Mesenchymal stem cell (in vitro differentiated cells and primary cell): ENCODE results near the gene GPR22.
A peak's percentile ranks its signal among the peaks of the same experiment; 100 is the strongest.

ENCODE experiments used
- DNase-seq: peaks from one replicate; pipeline ENCODE4 v3.0.0-alpha.2; 2013
- H2AFZ ChIP-seq: one replicate; pipeline ENCODE4 v1.6.1; 2013; ENCODE audit warnings: low read depth, mild to moderate bottlenecking, control low read depth, inconsistent platforms, low read length, moderate library complexity
- H2AK5ac ChIP-seq: 2 replicates; pipeline ENCODE4 v1.6.1; 2013; ENCODE audit warnings: low read length, moderate library complexity, mild to moderate bottlenecking, inconsistent platforms; ENCODE audit not compliant: severe bottlenecking
- H2BK120ac ChIP-seq: one replicate; pipeline ENCODE4 v1.6.1; 2013; ENCODE audit warnings: low read depth, mild to moderate bottlenecking, inconsistent platforms, low read length, moderate library complexity
- H2BK12ac ChIP-seq, 2 experiments: one replicate each; pipeline ENCODE4 v1.6.1; 2013; ENCODE audit warnings: inconsistent platforms in 2 of 2, low read length in 2 of 2, mild to moderate bottlenecking in 2 of 2, moderate library complexity in 2 of 2, control low read depth in 1 of 2
- H2BK15ac ChIP-seq: one replicate; pipeline ENCODE4 v1.6.1; 2013; ENCODE audit warnings: mild to moderate bottlenecking, low read depth, inconsistent platforms; ENCODE audit not compliant: poor library complexity, severe bottlenecking
- H2BK5ac ChIP-seq: 2 replicates; pipeline ENCODE4 v1.6.1; 2013; ENCODE audit warnings: low read depth, mild to moderate bottlenecking, low read length, control low read depth, inconsistent platforms; ENCODE audit not compliant: poor library complexity, severe bottlenecking
- H3K14ac ChIP-seq, 2 experiments: one replicate each; pipeline ENCODE4 v1.6.1; 2013; ENCODE audit warnings: inconsistent platforms in 2 of 2, low read length in 2 of 2, control low read depth in 1 of 2, mild to moderate bottlenecking in 1 of 2, moderate library complexity in 1 of 2
- H3K18ac ChIP-seq, 2 experiments: one replicate each; pipeline ENCODE4 v1.6.1; 2013; ENCODE audit warnings: inconsistent platforms in 2 of 2, low read length in 2 of 2, control low read depth in 1 of 2, low read depth in 1 of 2, mild to moderate bottlenecking in 1 of 2
- H3K23ac ChIP-seq, 2 experiments: one replicate each; pipeline ENCODE4 v1.6.1; 2013; ENCODE audit warnings: inconsistent platforms in 2 of 2, low read length in 2 of 2, mild to moderate bottlenecking in 2 of 2, moderate library complexity in 2 of 2, control low read depth in 1 of 2
- H3K27ac ChIP-seq: 2 replicates; pipeline ENCODE4 v1.5.1; 2013; ENCODE audit warnings: mild to moderate bottlenecking, moderate library complexity, low read length, control low read depth, inconsistent platforms; ENCODE audit not compliant: poor library complexity, severe bottlenecking
- H3K27me3 ChIP-seq, 2 experiments: 2 replicates each; pipeline versions ENCODE4 v1.6.1 to v1.7.0; 2013; ENCODE audit warnings: low read length in 2 of 2, mild to moderate bottlenecking in 2 of 2, moderate library complexity in 2 of 2, control low read depth in 1 of 2, inconsistent platforms in 1 of 2; ENCODE audit not compliant: control insufficient read depth in 1 of 2, insufficient read depth in 1 of 2
- H3K36me3 ChIP-seq, 2 experiments: 2 replicates each; pipeline versions ENCODE4 v1.6.1 to v1.7.0; 2013; ENCODE audit warnings: low read length in 2 of 2, control low read depth in 1 of 2, inconsistent platforms in 1 of 2, low read depth in 1 of 2, mild to moderate bottlenecking in 1 of 2; ENCODE audit not compliant: insufficient read depth in 2 of 2, control insufficient read depth in 1 of 2
- H3K4ac ChIP-seq, 2 experiments: one replicate each; pipeline ENCODE4 v1.6.1; 2013; ENCODE audit warnings: inconsistent platforms in 2 of 2, low read length in 2 of 2, mild to moderate bottlenecking in 2 of 2, moderate library complexity in 2 of 2, control low read depth in 1 of 2, low read depth in 1 of 2
- H3K4me1 ChIP-seq: 2 replicates; pipeline ENCODE4 v1.6.1; 2013; ENCODE audit warnings: low read depth, low read length, control low read depth; ENCODE audit not compliant: control insufficient read depth, insufficient read depth
- H3K4me2 ChIP-seq: 2 replicates; pipeline ENCODE4 v1.6.1; 2013; ENCODE audit warnings: low read length, mild to moderate bottlenecking, inconsistent platforms; ENCODE audit not compliant: poor library complexity, severe bottlenecking
- H3K4me3 ChIP-seq, 2 experiments: 2 replicates each; pipeline versions ENCODE4 v1.5.1 to v1.7.0; 2013; ENCODE audit warnings: low read length in 2 of 2, mild to moderate bottlenecking in 2 of 2, control low read depth in 1 of 2, low read depth in 1 of 2; ENCODE audit not compliant: insufficient read depth in 1 of 2
- H3K79me1 ChIP-seq: replicated peaks from 2 replicates; pipeline ENCODE4 v1.6.1; 2013; ENCODE audit warnings: mild to moderate bottlenecking, control low read depth, low read length, inconsistent platforms; ENCODE audit not compliant: poor library complexity, severe bottlenecking
- H3K9ac ChIP-seq: 2 replicates; pipeline ENCODE4 v1.7.0; 2013; ENCODE audit warnings: mild to moderate bottlenecking, low read length, moderate library complexity
- H3K9me3 ChIP-seq: 2 replicates; pipeline ENCODE4 v1.7.0; 2013; ENCODE audit warnings: mild to moderate bottlenecking, low read length; ENCODE audit not compliant: control insufficient read depth
- H4K8ac ChIP-seq: one replicate; pipeline ENCODE4 v1.6.1; 2013; ENCODE audit warnings: inconsistent platforms, mild to moderate bottlenecking, low read length, moderate library complexity
- H4K91ac ChIP-seq: one replicate; pipeline ENCODE4 v1.6.1; 2013; ENCODE audit warnings: mild to moderate bottlenecking, low read length, inconsistent platforms
- WGBS: methylation state at CpG from one replicate; pipeline ENCODE4 v1.1.7; 2013; ENCODE audit warnings: mixed read lengths; 5-methylcytosine and 5-hydroxymethylcytosine counted together

Gene GPR22

GRCh38 chr7:107453388-107453787 lies 16.5 kb upstream of the GPR22 start:
- no peak for DNase-seq
- Histone ChIP-seq H3K79me1 (peaks cover 10% of the 10 kb centered on the region), H3K36me3 (peaks cover 0 to 11% of the 10 kb centered on the region in 2 experiments), H2BK5ac (no peak overlapping the region), H2BK15ac (no peak overlapping the region), H3K4me1 (no peaks in the 10 kb centered on the region), H4K91ac (no peak overlapping the region), H3K9me3 (no peaks in the 10 kb centered on the region), H3K4me2 (no peak overlapping the region), H2BK12ac (no peak overlapping the region), H3K9ac (no peak overlapping the region), H3K27me3 (no peaks in the 10 kb centered on the region), H3K14ac (no peak overlapping the region), H3K18ac (no peak overlapping the region), H2BK120ac (no peak overlapping the region), H3K27ac (no peak overlapping the region), H3K4ac (no peak overlapping the region), H4K8ac (no peak overlapping the region), H3K23ac (no peak overlapping the region), H2AK5ac (no peak overlapping the region), H2AFZ (no peak overlapping the region), H3K4me3 (no peak overlapping the region)
- WGBS, result 86% methylated on average over 1 of the region's 1 CpG

GRCh38 chr7:107461938-107462533 lies 7.8 kb upstream of the GPR22 start:
- Histone ChIP-seq H3K23ac (no peak overlapping the region), H3K27ac (no peak overlapping the region), H2BK12ac (no peak overlapping the region), H3K14ac (no peak overlapping the region), H3K9me3 (no peaks in the 10 kb centered on the region), H3K4me2 (no peak overlapping the region), H2AK5ac (no peak overlapping the region), H2AFZ (no peak overlapping the region), H2BK15ac (no peak overlapping the region), H3K9ac (no peak overlapping the region), H3K27me3 (no peaks in the 10 kb centered on the region), H3K4ac (no peak overlapping the region), H3K4me3 (no peak overlapping the region), H4K91ac (no peak overlapping the region), H2BK5ac (no peak overlapping the region), H4K8ac (no peak overlapping the region), H3K36me3 (peaks cover 0 to 2% of the 10 kb centered on the region in 2 experiments), H3K18ac (no peak overlapping the region), H3K4me1 (no peaks in the 10 kb centered on the region), H2BK120ac (no peak overlapping the region), H3K79me1 (peaks cover 13% of the 10 kb centered on the region)
- no peak for DNase-seq
- no CpG with 5 or more reads among the region's 2 CpGs for WGBS

- Histone ChIP-seq H3K23ac (no peak overlapping the region), H3K9me3 (no peaks in the 10 kb centered on the region), H3K79me1 (peaks cover 15% of the 10 kb centered on the region), H2AFZ (no peak overlapping the region), H3K27me3 (no peaks in the 10 kb centered on the region), H3K36me3 (no peaks in the 10 kb centered on the region), H3K9ac (peak overlapping the region; percentile 6), H3K18ac (no peak overlapping the region), H2BK15ac (no peak overlapping the region), H3K4me1 (no peaks in the 10 kb centered on the region), H2BK12ac (no peak overlapping the region), H2BK5ac (no peak overlapping the region), H4K91ac (no peak overlapping the region), H3K4me2 (no peak overlapping the region), H4K8ac (no peak overlapping the region), H3K14ac (no peak overlapping the region), H3K4ac (no peak overlapping the region), H3K27ac (no peak overlapping the region), H3K4me3 (no peak overlapping the region), H2AK5ac (no peak overlapping the region), H2BK120ac (no peak overlapping the region)
- 93% methylated on average over 6 of the region's 6 CpGs for WGBS
- DNase-seq, result peak; percentile 71
These were observed 6.4 kb upstream of the GPR22 start for GRCh38 chr7:107463139-107464078.

- Histone ChIP-seq H3K9ac (no peak overlapping the region), H3K79me1 (peaks cover 10% of the 10 kb centered on the region), H2BK120ac (no peak overlapping the region), H3K23ac (no peak overlapping the region), H3K14ac (no peak overlapping the region), H4K8ac (no peak overlapping the region), H3K18ac (no peak overlapping the region), H4K91ac (no peak overlapping the region), H3K4me3 (no peak overlapping the region), H3K36me3 (no peaks in the 10 kb centered on the region), H2BK5ac (no peak overlapping the region), H3K27ac (no peak overlapping the region), H2AFZ (no peak overlapping the region), H2BK12ac (no peak overlapping the region), H3K9me3 (no peaks in the 10 kb centered on the region), H3K4ac (no peak overlapping the region), H3K4me2 (no peak overlapping the region), H2BK15ac (no peak overlapping the region), H3K27me3 (no peaks in the 10 kb centered on the region), H3K4me1 (no peaks in the 10 kb centered on the region), H2AK5ac (no peak overlapping the region)
- no peak for DNase-seq
- WGBS, result 100% methylated on average over 2 of the region's 3 CpGs
These were observed 5.1 kb upstream of the GPR22 start for GRCh38 chr7:107464666-107465226.
